K562 treated with DMSO at 1 percent for 24 hours (cell line): ENCODE results near the gene GLTP. TPM values are rescaled to one million over a fixed set of nuclear protein-coding genes. Genes with fewer than 3 reads are reported as not detected.

Experiments
- total RNA-seq: library from RNA; unstranded; fragments of 300-600 nt; gene quantifications from 2 replicates; pipeline ENCODE4 v1.2.3, GENCODE V29; 2022; ENCODE audit warnings: low read depth; ENCODE audit not compliant: insufficient read depth

GLTP gene
- total RNA-seq, result 8.3 and 9.4 TPM in 2 replicates

GRCh38 chr12:109880043-109880931 is at the start of gene GLTP:
GLTP (minus strand) TSS chr12:109880541; CDS start chr12:109880374, 167 bp downstream.

GRCh38 chr12:109899783-109900751 is 19.7 kb upstream of the GLTP start, which contains the start of gene TCHP:
TCHP (plus strand) TSS chr12:109900274; CDS start chr12:109903027, 2,753 bp downstream.

GRCh38 chr12:109833307-109834189 is 46.8 kb downstream of the GLTP start, which contains the start of gene TRPV4:
TRPV4 (minus strand) TSS chr12:109833398; CDS start chr12:109814796, 18,602 bp downstream.

Other genes starting within 250 kb of the GLTP start
- 4.7 and 5.5 TPM in 2 replicates for gene FAM222A, start 166.7 kb downstream of the GLTP start, total RNA-seq
- gene TRPV4, start 47.1 kb downstream of the GLTP start, total RNA-seq, result not detected in 2 replicates
- gene TCHP, start 19.7 kb upstream of the GLTP start, total RNA-seq, result 25.8 and 26.4 TPM in 2 replicates
- 17.8 and 21.2 TPM in 2 replicates for gene GIT2, start 115.8 kb upstream of the GLTP start, total RNA-seq
- gene ANKRD13A, start 118.9 kb upstream of the GLTP start, total RNA-seq, result 63.4 and 76.2 TPM in 2 replicates
- gene C12orf76, start 168.0 kb upstream of the GLTP start, total RNA-seq, result 17.6 and 20.5 TPM in 2 replicates
- 4.5 and 5.2 TPM in 2 replicates for gene IFT81, start 243.8 kb upstream of the GLTP start, total RNA-seq